ENCODE results near the gene PRMT1. TPM values are rescaled to one million over a fixed set of nuclear protein-coding genes. Genes with fewer than 3 reads are reported as not detected.

The PRMT1 gene
- total RNA-seq, 4 donors from 2014 or later, result 102 to 191 (median 144) TPM

DNA sequence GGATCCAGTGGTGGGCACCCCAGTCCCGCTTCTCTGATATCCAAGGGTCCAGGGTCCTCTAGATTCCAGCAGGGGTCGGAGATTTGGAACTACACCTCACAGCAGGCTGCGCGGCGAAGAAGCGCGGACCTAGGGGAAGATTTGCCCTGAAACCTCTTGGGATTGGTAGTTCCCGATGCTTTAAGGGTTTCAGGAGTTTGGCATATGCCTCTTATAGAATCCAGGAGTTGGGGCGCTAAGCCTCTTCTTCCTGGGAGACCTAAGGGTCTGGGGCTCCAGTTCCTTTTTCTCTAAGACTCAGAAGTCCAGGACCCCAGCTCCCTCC is 11.0 kb upstream of the PRMT1 start:
- no peaks in the 10 kb centered on the region for H3K27me3 ChIP-seq
- H3K27ac ChIP-seq (replicated peaks in 1 of 4), result peak overlapping the region; percentile 86 to 91 (median 89)
- peak overlapping the region; percentile 59 to 71 (median 68) for H3K4me3 ChIP-seq
- WGBS, result 0% methylated on average over 1 of the region's 9 CpGs
- DNase-seq (ENCODE audit: extremely low spot score), result no peak
- TF ChIP-seq EP300 (IDR thresholded peaks at IDR 0.05), result no peak
- no peak for TF ChIP-seq POLR2A (IDR thresholded peaks at IDR 0.05; ENCODE audit: low read depth)
- H3K9me3 ChIP-seq, result no peaks in the 10 kb centered on the region
- peaks cover 18 to 37% (median 26%) of the 10 kb centered on the region in 4 donors for H3K4me1 ChIP-seq
- intact Hi-C loops (cut with DNase I), result no loop called here
- H3K36me3 ChIP-seq, result peaks cover 8 to 50% (median 30%) of the 10 kb centered on the region in 4 donors

- Histone ChIP-seq H3K27ac (replicated peaks in 1 of 4) (no peak overlapping the region), H3K4me1 (peaks cover 23 to 43% (median 32%) of the 10 kb centered on the region in 4 donors), H3K27me3 (no peaks in the 10 kb centered on the region), H3K36me3 (peaks cover 0 to 37% (median 16%) of the 10 kb centered on the region in 4 donors), H3K9me3 (no peaks in the 10 kb centered on the region), H3K4me3 (no peak overlapping the region)
- DNase-seq (ENCODE audit: extremely low spot score), result no peak
- TF ChIP-seq EP300 (IDR thresholded peaks at IDR 0.05) (no peak), POLR2A (IDR thresholded peaks at IDR 0.05; ENCODE audit: low read depth) (no peak), POLR2AphosphoS5 (IDR thresholded peaks at IDR 0.05) (no peak)
- TF ChIP-seq, protein P1, sequence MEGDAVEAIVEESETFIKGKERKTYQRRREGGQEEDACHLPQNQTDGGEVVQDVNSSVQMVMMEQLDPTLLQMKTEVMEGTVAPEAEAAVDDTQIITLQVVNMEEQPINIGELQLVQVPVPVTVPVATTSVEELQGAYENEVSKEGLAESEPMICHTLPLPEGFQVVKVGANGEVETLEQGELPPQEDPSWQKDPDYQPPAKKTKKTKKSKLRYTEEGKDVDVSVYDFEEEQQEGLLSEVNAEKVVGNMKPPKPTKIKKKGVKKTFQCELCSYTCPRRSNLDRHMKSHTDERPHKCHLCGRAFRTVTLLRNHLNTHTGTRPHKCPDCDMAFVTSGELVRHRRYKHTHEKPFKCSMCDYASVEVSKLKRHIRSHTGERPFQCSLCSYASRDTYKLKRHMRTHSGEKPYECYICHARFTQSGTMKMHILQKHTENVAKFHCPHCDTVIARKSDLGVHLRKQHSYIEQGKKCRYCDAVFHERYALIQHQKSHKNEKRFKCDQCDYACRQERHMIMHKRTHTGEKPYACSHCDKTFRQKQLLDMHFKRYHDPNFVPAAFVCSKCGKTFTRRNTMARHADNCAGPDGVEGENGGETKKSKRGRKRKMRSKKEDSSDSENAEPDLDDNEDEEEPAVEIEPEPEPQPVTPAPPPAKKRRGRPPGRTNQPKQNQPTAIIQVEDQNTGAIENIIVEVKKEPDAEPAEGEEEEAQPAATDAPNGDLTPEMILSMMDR (IDR thresholded peaks at IDR 0.05), result no peak
- intact Hi-C loops (cut with DNase I), result no loop called here
- WGBS, result 90% methylated on average over 2 of the region's 2 CpGs
Measured at GRCh38 chr19:49667473-49667872, 9.6 kb upstream of the PRMT1 start.

DNA sequence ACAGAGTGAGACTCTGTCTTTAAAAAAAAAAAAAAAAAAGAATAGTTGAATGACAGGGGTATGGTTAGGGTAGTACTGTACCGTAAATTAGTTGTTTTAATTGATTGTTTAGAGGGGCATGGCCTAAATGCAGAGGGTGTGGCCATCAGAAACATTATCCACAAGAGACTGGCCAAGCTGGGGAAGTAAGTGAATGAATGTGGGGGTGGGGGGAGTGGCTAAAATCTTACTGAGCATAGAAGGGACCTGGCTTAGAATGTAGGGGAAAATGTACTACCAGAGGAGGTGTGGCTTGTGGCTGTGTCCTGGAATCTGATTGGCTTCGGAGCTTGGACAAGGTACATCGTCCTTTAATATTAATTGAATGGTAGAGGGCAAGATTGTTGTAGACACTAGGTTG is 7.6 kb upstream of the PRMT1 start:
- H3K9me3 ChIP-seq, result no peaks in the 10 kb centered on the region
- no peaks in the 10 kb centered on the region for H3K27me3 ChIP-seq
- 92% methylated on average over 3 of the region's 3 CpGs for WGBS
- H3K27ac ChIP-seq (replicated peaks in 1 of 4), result no peak overlapping the region
- H3K36me3 ChIP-seq, result peaks cover 0 to 29% (median 9%) of the 10 kb centered on the region in 4 donors
- TF ChIP-seq POLR2AphosphoS5 (IDR thresholded peaks at IDR 0.05) (no peak), EP300 (IDR thresholded peaks at IDR 0.05) (no peak), POLR2A (IDR thresholded peaks at IDR 0.05; ENCODE audit: low read depth) (no peak)
- TF ChIP-seq, protein P1 (IDR thresholded peaks at IDR 0.05), result no peak
- intact Hi-C loops (cut with DNase I), result no loop called here
- no peak overlapping the region for H3K4me3 ChIP-seq
- DNase-seq (ENCODE audit: extremely low spot score), result no peak
- peaks cover 15 to 29% (median 20%) of the 10 kb centered on the region in 4 donors for H3K4me1 ChIP-seq

DNA sequence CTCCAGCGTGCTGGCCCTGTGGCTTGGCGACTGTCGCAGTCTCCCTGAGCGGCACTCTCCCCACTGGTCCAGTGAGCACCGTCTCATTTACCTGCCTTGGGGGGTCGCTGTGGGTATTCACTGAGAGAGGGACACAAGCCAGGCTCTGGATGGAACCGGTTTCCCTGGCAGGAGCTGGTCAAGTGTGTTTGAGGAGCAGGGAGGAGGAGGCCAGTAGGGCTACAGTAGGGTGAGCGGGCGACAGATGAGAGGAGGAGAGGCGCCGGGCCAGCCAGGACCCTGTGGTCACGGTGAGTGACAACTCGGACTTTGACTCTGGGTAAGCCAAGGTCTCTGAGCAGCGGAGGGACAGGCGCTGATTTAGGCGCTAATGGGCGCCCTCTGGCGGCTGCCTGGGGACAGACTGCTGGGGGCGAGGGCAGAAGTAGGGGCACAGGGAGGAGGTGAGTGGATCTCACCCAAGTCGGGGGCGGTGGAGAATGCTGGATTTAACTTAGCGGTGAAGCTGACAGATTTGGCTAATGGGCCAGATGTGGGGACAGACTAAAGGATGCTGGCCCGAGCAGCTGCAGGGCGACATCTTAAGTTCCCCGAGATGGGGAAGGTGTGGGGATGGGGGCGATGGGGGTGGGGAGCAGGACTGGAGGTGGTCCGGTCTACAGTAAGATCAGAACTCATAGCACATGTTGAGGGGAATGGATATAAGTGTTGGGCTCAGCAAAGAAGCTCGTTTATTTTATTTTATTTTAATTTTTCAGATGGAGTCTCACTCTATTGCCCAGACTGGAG is 4.7 kb upstream of the PRMT1 start:
- TF ChIP-seq EP300 (IDR thresholded peaks at IDR 0.05) (no peak), POLR2A (IDR thresholded peaks at IDR 0.05; ENCODE audit: low read depth) (no peak), POLR2AphosphoS5 (IDR thresholded peaks at IDR 0.05) (peak in 1 of 2 donors; percentile 64)
- TF ChIP-seq, protein P1 (IDR thresholded peaks at IDR 0.05), result peak; percentile 81 to 97 (median 83)
- intact Hi-C loops (cut with DNase I), result loop anchor here (5.0 kb wide), 1 partner anchor 100 kb away; no protein-coding TSS in a partner anchor
- DNase-seq (ENCODE audit: extremely low spot score), result no peak
- no peaks in the 10 kb centered on the region for H3K9me3 ChIP-seq
- H3K4me1 ChIP-seq, result peaks cover 10 to 21% (median 17%) of the 10 kb centered on the region in 4 donors
- H3K4me3 ChIP-seq, result peak overlapping the region in 1 of 4 donors; percentile 27
- no peaks in the 10 kb centered on the region for H3K27me3 ChIP-seq
- peaks cover 0 to 29% (median 9%) of the 10 kb centered on the region in 4 donors for H3K36me3 ChIP-seq
- WGBS, result 30% methylated on average over 26 of the region's 28 CpGs
- peak overlapping the region in 3 of 4 donors; percentile 48 to 60 (median 50) for H3K27ac ChIP-seq (replicated peaks in 1 of 4)

DNA sequence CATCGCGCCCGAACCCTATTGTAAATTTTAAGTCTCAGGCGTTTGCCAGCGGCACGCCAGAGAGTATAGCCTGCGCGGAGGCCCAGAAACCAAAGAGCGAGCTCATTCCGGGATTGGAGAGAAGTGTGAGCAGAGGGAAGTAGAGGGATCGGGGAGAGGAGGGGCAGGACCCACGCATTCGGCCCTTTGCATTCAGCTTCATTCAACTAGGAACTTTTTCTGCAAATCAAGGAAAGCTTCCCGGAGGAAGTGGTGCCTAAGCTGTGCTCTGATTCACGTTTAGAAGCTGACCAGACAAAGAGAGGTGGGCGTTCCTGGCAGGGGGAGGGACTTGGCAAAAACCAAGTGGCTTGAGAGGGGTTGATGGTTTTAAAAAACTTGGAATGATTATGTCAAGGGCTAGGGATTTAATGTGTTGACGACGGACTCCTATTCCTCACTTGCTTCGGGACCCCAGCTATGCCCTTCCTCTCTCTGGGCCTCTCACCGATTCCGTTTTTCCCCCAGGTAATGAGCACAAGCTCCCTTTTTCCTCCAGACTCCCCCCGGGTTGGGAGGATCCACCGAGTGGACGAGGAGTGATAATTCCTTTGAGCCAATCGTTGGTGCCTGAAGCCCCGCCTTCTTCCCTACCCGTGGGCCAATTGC is 811 bp upstream of the PRMT1 start:
- intact Hi-C loops (cut with DNase I), result loop anchor here (5.0 kb wide), 2 partner anchors 34 to 84 kb away; partner anchors contain the start of genes PRR12, RRAS and SCAF1
- peak; percentile 56 to 64 for TF ChIP-seq POLR2AphosphoS5 (IDR thresholded peaks at IDR 0.05)
- TF ChIP-seq, protein P1 (IDR thresholded peaks at IDR 0.05), result peak in 1 of 3 experiments; percentile 3
- TF ChIP-seq POLR2A (IDR thresholded peaks at IDR 0.05; ENCODE audit: low read depth), result no peak
- TF ChIP-seq EP300 (IDR thresholded peaks at IDR 0.05), result no peak
- WGBS, result 1% methylated on average over 22 of the region's 27 CpGs
- peak overlapping the region; percentile 39 to 97 (median 50) for H3K4me3 ChIP-seq
- no peak for DNase-seq (ENCODE audit: extremely low spot score)
- peak overlapping the region; percentile 83 to 96 (median 88) for H3K27ac ChIP-seq (replicated peaks in 1 of 4)
- no peaks in the 10 kb centered on the region for H3K9me3 ChIP-seq
- peaks cover 45 to 60% (median 55%) of the 10 kb centered on the region in 4 donors for H3K4me1 ChIP-seq
- H3K36me3 ChIP-seq, result peaks cover 0 to 8% (median 5%) of the 10 kb centered on the region in 4 donors
- no peaks in the 10 kb centered on the region for H3K27me3 ChIP-seq

Measured in esophagus muscularis mucosa (tissue), 4 donors.